ENCODE measurements around the gene FLAD1. TPM values are rescaled to one million over a fixed set of nuclear protein-coding genes. Genes with fewer than 3 reads are reported as not detected.

The FLAD1 gene
- total and polyA plus RNA-seq, 8 donors, result 26.4 to 39.9 (median 30.2) TPM

DNA sequence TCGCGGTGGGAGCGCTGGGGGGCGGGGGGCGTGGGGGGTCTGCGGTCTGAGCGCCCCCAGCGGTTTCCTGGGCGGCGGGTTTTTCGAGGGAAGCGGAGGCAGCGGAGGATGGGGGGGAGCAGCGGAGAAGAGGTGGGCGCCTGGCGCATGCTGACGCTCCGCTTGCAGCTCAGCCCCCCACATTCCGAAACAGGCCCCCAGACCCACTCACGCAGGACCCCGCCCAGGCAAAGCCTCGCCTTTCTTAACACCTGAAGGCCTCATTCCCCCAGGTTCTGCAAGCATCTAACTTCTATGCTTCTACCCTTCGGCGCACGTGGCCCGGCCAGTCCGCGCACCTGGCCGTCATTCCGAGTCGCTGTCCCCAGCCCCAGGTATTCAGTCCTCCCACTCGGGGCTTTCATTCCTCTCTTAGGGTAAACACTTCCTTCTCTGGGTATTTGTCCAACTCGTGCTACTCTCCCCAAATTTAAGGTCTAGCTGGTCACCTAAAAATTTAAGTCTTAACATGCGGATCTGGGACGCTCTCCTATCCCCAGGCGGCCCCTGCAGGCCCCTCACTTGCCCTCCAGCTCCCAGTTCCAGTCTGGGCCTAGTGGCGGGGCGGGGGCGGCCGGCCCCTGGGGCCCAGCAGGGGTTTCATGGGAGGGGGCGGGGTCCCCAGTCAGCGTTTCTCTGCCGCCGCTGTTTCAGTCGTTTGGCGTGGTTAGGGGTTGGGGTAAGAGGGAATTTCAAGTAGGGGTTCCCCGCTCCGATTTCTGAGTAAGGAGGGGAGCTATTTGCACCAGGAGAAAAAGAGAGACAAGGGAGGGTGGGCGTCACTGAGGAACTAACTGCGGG is 16.6 kb downstream of the FLAD1 start:
- DNase-seq (peak in 2 of 4 donors; percentile 46 to 54), ATAC-seq (no peak)
- H3K27ac ChIP-seq, result peak overlapping the region; percentile 92 to 96
- no peaks in the 10 kb centered on the region for H3K27me3 ChIP-seq
- peaks cover 21 to 55% of the 10 kb centered on the region in 2 donors for H3K4me1 ChIP-seq
- intact Hi-C loops (cut with DNase I), result no loop called here
- H3K36me3 ChIP-seq, result no peaks in the 10 kb centered on the region
- no peaks in the 10 kb centered on the region for H3K9me3 ChIP-seq
- H3K4me3 ChIP-seq, result peak overlapping the region; percentile 91 to 96
- TF ChIP-seq, protein P1, sequence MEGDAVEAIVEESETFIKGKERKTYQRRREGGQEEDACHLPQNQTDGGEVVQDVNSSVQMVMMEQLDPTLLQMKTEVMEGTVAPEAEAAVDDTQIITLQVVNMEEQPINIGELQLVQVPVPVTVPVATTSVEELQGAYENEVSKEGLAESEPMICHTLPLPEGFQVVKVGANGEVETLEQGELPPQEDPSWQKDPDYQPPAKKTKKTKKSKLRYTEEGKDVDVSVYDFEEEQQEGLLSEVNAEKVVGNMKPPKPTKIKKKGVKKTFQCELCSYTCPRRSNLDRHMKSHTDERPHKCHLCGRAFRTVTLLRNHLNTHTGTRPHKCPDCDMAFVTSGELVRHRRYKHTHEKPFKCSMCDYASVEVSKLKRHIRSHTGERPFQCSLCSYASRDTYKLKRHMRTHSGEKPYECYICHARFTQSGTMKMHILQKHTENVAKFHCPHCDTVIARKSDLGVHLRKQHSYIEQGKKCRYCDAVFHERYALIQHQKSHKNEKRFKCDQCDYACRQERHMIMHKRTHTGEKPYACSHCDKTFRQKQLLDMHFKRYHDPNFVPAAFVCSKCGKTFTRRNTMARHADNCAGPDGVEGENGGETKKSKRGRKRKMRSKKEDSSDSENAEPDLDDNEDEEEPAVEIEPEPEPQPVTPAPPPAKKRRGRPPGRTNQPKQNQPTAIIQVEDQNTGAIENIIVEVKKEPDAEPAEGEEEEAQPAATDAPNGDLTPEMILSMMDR (IDR thresholded peaks at IDR 0.05), result no peak

DNA sequence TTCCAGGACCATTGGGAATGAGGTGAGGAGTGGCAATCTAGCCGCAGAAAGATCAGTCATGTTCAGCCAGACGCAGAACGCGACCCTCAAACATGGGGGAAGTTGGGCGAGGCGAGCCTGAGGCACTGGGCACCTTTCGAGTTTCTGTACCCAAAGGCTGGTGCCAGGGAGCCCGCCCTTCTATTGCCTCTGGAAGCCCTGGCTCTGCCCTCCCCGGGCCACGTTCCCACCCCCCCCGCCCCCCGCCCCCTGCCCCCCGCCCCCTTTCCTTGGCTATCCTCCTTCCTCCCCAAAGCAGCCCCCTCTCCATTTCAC is 17.2 kb downstream of the FLAD1 start:
- Histone ChIP-seq H3K9me3 (no peaks in the 10 kb centered on the region), H3K27me3 (no peaks in the 10 kb centered on the region), H3K4me1 (peaks cover 25 to 59% of the 10 kb centered on the region in 2 donors), H3K27ac (peak overlapping the region; percentile 92 to 96), H3K36me3 (no peaks in the 10 kb centered on the region), H3K4me3 (peak overlapping the region; percentile 91 to 96)
- TF ChIP-seq, protein P1 (IDR thresholded peaks at IDR 0.05), result no peak
- DNase-seq, result peak in 1 of 4 donors; percentile 58
- ATAC-seq, result no peak
- intact Hi-C loops (cut with DNase I), result no loop called here

DNA sequence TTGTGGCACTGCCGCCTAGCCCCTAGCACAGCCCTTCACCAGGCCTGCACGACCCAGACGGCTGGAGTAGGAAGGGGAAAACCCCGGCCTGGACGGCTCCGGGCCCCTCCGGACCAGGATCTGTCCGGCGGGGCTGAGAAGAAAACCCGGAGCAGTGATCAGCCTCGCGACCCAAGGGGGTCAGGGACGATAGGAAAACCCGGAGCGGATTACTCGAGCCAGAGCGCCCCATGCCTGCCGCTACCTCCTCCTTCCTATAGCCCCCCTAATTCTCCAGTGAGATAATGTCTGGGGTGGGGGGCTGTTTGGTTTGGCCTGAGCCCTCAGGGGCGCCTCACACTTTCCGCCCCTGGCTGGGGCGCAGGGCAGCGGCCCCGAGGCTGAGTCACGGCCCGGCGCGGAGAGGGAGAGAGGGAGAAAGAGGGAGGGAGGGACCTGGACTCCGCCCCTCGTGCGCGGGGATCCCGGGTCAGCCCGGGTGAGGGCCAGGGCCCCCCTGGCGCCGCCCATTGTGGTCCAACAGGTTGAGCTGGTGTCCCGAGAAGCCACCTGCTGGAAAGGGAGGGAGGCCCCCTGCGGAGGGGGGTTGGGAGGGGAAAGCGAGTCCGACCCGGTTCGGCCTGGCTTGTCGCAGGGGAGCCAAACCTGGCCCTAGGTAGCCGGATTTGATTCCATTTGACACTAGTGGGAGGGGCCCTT is 17.7 kb downstream of the FLAD1 start:
- ATAC-seq (peak; percentile 64), DNase-seq (peak; percentile 92 to 99 (median 95))
- intact Hi-C loops (cut with DNase I), result no loop called here
- Histone ChIP-seq H3K36me3 (no peaks in the 10 kb centered on the region), H3K9me3 (no peaks in the 10 kb centered on the region), H3K27me3 (no peaks in the 10 kb centered on the region), H3K4me3 (peak overlapping the region; percentile 91 to 96), H3K27ac (peak overlapping the region; percentile 92 to 96), H3K4me1 (peaks cover 30 to 59% of the 10 kb centered on the region in 2 donors)
- TF ChIP-seq, protein P1 (IDR thresholded peaks at IDR 0.05), result no peak

DNA sequence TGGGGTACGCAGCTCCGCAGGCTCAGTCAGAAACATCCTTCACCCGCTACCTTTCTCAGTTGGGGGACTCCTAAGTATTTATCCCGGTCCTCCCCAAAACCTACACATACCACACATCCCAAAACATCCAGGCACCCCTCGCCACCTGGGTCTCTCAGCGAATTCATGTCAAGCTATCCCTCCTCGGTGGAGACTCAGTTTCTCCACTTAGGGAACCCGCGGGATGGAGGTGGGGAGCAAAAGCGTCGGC is 18.2 kb downstream of the FLAD1 start:
- peaks cover 35 to 60% of the 10 kb centered on the region in 2 donors for H3K4me1 ChIP-seq
- H3K27ac ChIP-seq, result peak overlapping the region; percentile 92 to 96
- no peak for DNase-seq
- peak overlapping the region; percentile 91 to 96 for H3K4me3 ChIP-seq
- no peak for ATAC-seq
- no peaks in the 10 kb centered on the region for H3K36me3 ChIP-seq
- intact Hi-C loops (cut with DNase I), result no loop called here
- H3K9me3 ChIP-seq, result no peaks in the 10 kb centered on the region
- TF ChIP-seq, protein P1 (IDR thresholded peaks at IDR 0.05), result no peak
- no peaks in the 10 kb centered on the region for H3K27me3 ChIP-seq

DNA sequence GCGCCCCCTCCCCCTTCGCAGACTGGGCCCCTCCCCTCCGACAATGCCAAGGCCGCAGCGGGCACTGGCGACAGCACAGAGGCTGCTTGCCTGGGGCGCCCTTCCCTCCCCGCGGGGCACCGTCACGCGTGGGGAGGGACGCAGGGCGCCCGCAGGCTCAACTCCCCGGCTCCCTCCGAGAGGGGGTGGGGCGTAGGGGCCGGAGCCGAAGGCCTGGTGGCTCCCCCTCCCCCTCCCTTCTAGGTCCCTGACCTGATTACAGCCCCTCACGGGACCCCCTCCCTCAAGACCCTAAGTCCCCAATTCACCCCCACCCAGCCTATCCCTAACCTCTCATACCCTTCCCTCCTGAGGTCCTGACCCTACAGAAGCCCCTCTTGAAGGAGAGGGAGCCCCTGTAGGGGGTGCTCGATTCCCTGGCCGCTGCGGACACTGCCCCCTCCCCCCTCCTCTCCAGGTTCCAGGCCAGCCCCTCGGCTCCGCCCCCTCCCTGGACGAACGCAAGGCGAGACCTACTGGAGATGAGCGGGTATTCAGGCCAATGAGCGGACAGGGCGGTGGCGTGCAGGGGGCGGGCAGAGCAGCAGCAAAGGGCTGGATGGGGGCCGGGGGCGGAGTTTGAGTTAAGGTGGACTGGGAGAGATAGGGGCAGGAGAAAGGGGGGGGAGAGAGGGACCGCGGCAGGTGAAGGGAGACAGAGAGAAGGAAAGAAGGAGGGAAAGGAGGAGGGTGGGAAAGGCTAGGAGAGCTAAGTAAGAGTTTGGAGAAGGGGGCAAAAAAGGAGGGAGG is 18.7 kb downstream of the FLAD1 start:
- TF ChIP-seq, protein P1 (IDR thresholded peaks at IDR 0.05), result no peak
- Histone ChIP-seq H3K4me3 (peak overlapping the region; percentile 91 to 96), H3K9me3 (no peaks in the 10 kb centered on the region), H3K27ac (peak overlapping the region; percentile 92 to 96), H3K27me3 (no peaks in the 10 kb centered on the region), H3K36me3 (no peaks in the 10 kb centered on the region), H3K4me1 (peaks cover 37 to 65% of the 10 kb centered on the region in 2 donors)
- intact Hi-C loops (cut with DNase I), result no loop called here
- ATAC-seq (peak; percentile 76), DNase-seq (peak; percentile 99 to 100 (median 100))

Data from left lung (tissue), 10 donors.